ENCODE results near the gene MYBPHL.
"Not testable (repeated sequence)": the region's sequence is repeated elsewhere in the genome, so short reads cannot be mapped to it uniquely, and the experiment has no call there.

Gene MYBPHL

GRCh38 chr1:109312246-109312645 lies 5.4 kb upstream of the MYBPHL start:
- no peak for TF ChIP-seq CTCF (conservative IDR thresholded peaks at IDR 0.05; ENCODE audit: low read depth)
- no peak for DNase-seq (ENCODE audit: low spot score)
- H3K27ac ChIP-seq: no peak overlapping the region
- ChIA-PET CTCF (interaction anchor here (0.7 kb wide), 1 partner anchor 23 kb away, joined by 4 read pairs; no protein-coding TSS in a partner anchor), POLR2A (ENCODE audit: low non-redundant PET) (no interaction called here)

- POLR2A ChIA-PET (ENCODE audit: low non-redundant PET): no interaction called here
- CTCF ChIA-PET: no interaction called here
- H3K27ac ChIP-seq: no peak overlapping the region
These were observed 2.5 kb upstream of the MYBPHL start for GRCh38 chr1:109309347-109309746.

GRCh38 chr1:109307274-109308021 lies 637 bp upstream of the MYBPHL start:
- POLR2A ChIA-PET (ENCODE audit: low non-redundant PET): interaction anchor here (0.5 kb wide), 1 partner anchor 38 kb away, joined by 3 read pairs; no protein-coding TSS in a partner anchor
- DNase-seq (ENCODE audit: low spot score): no peak
- H3K27ac ChIP-seq: no peak overlapping the region
- TF ChIP-seq CTCF (conservative IDR thresholded peaks at IDR 0.05; ENCODE audit: low read depth): no peak
- CTCF ChIA-PET: interaction anchor here (1.3 kb wide), 1 partner anchor 10 kb away, joined by 5 read pairs; no protein-coding TSS in a partner anchor

More at GRCh38 chr1:109309347-109309746, 2.5 kb upstream of the MYBPHL start:
- no peak for TF ChIP-seq CTCF (conservative IDR thresholded peaks at IDR 0.05; ENCODE audit: low read depth)
- DNase-seq (ENCODE audit: low spot score): no peak

DNA sequence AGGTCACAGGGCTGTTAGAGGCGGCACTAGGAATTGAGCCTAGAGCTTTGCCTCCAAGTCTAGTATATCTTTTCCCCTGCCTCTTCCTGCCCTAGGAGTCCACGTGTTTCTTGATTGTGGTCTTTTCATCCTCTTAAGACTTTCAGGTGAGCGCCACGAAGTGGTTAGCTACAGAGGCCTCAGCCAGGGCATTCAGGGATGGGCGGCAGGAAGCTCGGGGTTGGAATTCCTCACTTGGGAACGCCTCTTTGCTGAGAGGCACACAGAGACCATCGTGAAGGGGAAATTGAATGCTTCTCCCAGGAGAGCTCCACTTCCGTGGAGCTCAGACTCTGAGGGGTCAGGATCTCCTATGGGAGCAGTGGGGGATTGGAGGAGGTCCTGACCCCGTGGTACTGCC lies 820 bp downstream of the MYBPHL start:
- POLR2A ChIA-PET (ENCODE audit: low non-redundant PET); DNase-seq (ENCODE audit: low spot score); H3K27ac ChIP-seq: not testable (repeated sequence)
- CTCF ChIA-PET: interaction anchor here (0.5 kb wide), 1 partner anchor 165 kb away, joined by 4 read pairs; no protein-coding TSS in a partner anchor

DNA sequence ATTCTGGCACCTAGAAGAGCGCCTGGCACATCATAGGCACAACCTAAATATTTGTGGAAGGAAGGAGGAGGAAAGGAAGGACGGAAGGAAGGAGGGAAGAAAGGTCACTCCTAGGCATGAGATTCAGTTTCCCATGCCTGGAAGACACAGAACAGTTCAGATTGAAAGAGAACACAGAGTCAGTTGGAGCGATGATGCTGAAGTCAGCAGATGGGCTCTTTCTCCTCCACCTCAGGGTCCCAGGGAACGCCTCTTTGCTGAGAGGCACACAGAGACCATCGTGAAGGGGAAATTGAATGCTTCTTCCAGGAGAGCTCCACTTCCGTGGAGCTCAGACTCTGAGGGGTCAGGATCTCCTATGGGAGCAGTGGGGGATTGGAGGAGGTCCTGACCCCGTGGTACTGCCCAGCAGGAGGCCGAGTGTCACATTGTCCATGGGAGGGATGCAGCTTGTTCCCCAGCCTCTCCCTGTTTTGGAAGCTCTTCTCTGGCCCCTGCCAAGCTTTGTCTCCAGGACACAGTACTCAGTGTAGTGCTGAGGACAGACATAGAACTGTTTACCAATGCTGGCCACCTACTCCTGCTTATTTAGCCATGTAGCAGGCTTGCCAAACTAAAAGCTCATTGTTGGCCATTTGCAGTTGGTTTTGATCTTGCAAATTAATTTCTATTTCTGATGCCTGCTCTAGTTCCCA lies 2.4 kb downstream of the MYBPHL start:
- CTCF ChIA-PET: interaction anchor here (1.0 kb wide), 1 partner anchor 57 kb away, joined by 3 read pairs; no protein-coding TSS in a partner anchor
- DNase-seq (ENCODE audit: low spot score): no peak
- TF ChIP-seq CTCF (conservative IDR thresholded peaks at IDR 0.05; ENCODE audit: low read depth): no peak
- H3K27ac ChIP-seq: no peak overlapping the region
- POLR2A ChIA-PET (ENCODE audit: low non-redundant PET): no interaction called here

GRCh38 chr1:109301874-109302273 lies 4.9 kb downstream of the MYBPHL start:
- POLR2A ChIA-PET (ENCODE audit: low non-redundant PET): no interaction called here
- no peak for DNase-seq (ENCODE audit: low spot score)
- no peak for TF ChIP-seq CTCF (conservative IDR thresholded peaks at IDR 0.05; ENCODE audit: low read depth)
- CTCF ChIA-PET: no interaction called here
- H3K27ac ChIP-seq: no peak overlapping the region
